ENCODE measurements around the gene MAML2. TPM values are rescaled to one million over a fixed set of nuclear protein-coding genes. Genes with fewer than 3 reads are reported as not detected.

The MAML2 gene
- total RNA-seq, 2 experiments from 2014 or later = 19.2 to 19.3 TPM

- POLR2A ChIA-PET = interaction anchor here (0.7 to 1.0 kb wide), 9 partner anchors 28 to 416 kb away, joined by 3 to 4 read pairs (median 3); partner anchors contain the start of gene MAML2
- Mint-ChIP-seq H3K36me3 (ENCODE audit: low read depth) (peaks cover 12% of the 10 kb centered on the region), H3K9me3 (no peaks in the 10 kb centered on the region), H3K27me3 (no peaks in the 10 kb centered on the region), H3K27ac (peak overlapping the region; percentile 88), H3K4me1 (peaks cover 78% of the 10 kb centered on the region), H3K4me3 (peak overlapping the region; percentile 33)
- CTCF ChIA-PET = interaction anchor here (0.6 to 1.3 kb wide), 2 partner anchors 135 to 152 kb away, joined by 3 to 6 read pairs; partner anchors contain the start of gene MAML2
- peak; percentile 33 for DNase-seq
These were observed 135.2 kb downstream of the MAML2 start for GRCh38 chr11:96207459-96208449.

- Mint-ChIP-seq H3K4me3 (peak overlapping the region; percentile 33), H3K4me1 (peaks cover 70% of the 10 kb centered on the region), H3K36me3 (ENCODE audit: low read depth) (peaks cover 12% of the 10 kb centered on the region), H3K27ac (peak overlapping the region; percentile 88), H3K9me3 (no peaks in the 10 kb centered on the region), H3K27me3 (no peaks in the 10 kb centered on the region)
- ChIA-PET POLR2A (interaction anchor here (1.7 kb wide), 1 partner anchor 8 kb away, joined by 6 read pairs; no protein-coding TSS in a partner anchor), CTCF (interaction anchor here (1.4 to 2.4 kb wide), 2 partner anchors 20 to 136 kb away, joined by 3 to 9 read pairs; partner anchors contain the start of gene MAML2)
- no peak for DNase-seq
These were observed 136.0 kb downstream of the MAML2 start for GRCh38 chr11:96206955-96207354.

GRCh38 chr11:96205460-96205809 lies 137.6 kb downstream of the MAML2 start:
- Mint-ChIP-seq H3K27me3 (no peaks in the 10 kb centered on the region), H3K36me3 (ENCODE audit: low read depth) (peaks cover 12% of the 10 kb centered on the region), H3K27ac (peak overlapping the region; percentile 59), H3K4me3 (no peak overlapping the region), H3K9me3 (no peaks in the 10 kb centered on the region), H3K4me1 (peaks cover 65% of the 10 kb centered on the region)
- ChIA-PET POLR2A (interaction anchor here (0.8 to 1.7 kb wide), 6 partner anchors 10 to 138 kb away, joined by 3 to 6 read pairs (median 4); partner anchors contain the start of gene MAML2), CTCF (interaction anchor here (1.0 to 2.4 kb wide), 2 partner anchors 48 to 138 kb away, joined by 3 to 9 read pairs; partner anchors contain the start of gene MAML2)
- DNase-seq = no peak

GRCh38 chr11:96204721-96205459 lies 138.1 kb downstream of the MAML2 start:
- Mint-ChIP-seq H3K27ac (peak overlapping the region; percentile 59), H3K9me3 (no peaks in the 10 kb centered on the region), H3K27me3 (no peaks in the 10 kb centered on the region), H3K4me3 (peak overlapping the region; percentile 22), H3K36me3 (ENCODE audit: low read depth) (peaks cover 12% of the 10 kb centered on the region), H3K4me1 (peaks cover 66% of the 10 kb centered on the region)
- POLR2A ChIA-PET = interaction anchor here (1.0 to 1.7 kb wide), 4 partner anchors 10 to 138 kb away, joined by 3 to 6 read pairs (median 4); partner anchors contain the start of gene MAML2
- CTCF ChIA-PET = interaction anchor here (2.4 kb wide), 1 partner anchor 138 kb away, joined by 9 read pairs; the partner anchor contains the start of gene MAML2
- no peak for DNase-seq

- Mint-ChIP-seq H3K4me3 (no peak overlapping the region), H3K27ac (peak overlapping the region; percentile 59), H3K27me3 (no peaks in the 10 kb centered on the region), H3K4me1 (peaks cover 69% of the 10 kb centered on the region), H3K9me3 (peaks cover 2% of the 10 kb centered on the region), H3K36me3 (ENCODE audit: low read depth) (peaks cover 18% of the 10 kb centered on the region)
- ChIA-PET CTCF (no interaction called here), POLR2A (interaction anchor here (1.0 to 1.7 kb wide), 2 partner anchors 10 to 11 kb away, joined by 4 to 6 read pairs; no protein-coding TSS in a partner anchor)
- no peak for DNase-seq
These were observed 138.7 kb downstream of the MAML2 start for GRCh38 chr11:96204366-96204659.

- H3K4me3 Mint-ChIP-seq = no peak overlapping the region
- CTCF ChIA-PET = no interaction called here
- peak overlapping the region; percentile 22 for H3K27ac Mint-ChIP-seq
- no peak for DNase-seq
- H3K4me1 Mint-ChIP-seq = peaks cover 66% of the 10 kb centered on the region
- no peaks in the 10 kb centered on the region for H3K27me3 Mint-ChIP-seq
- H3K9me3 Mint-ChIP-seq = peaks cover 2% of the 10 kb centered on the region
- POLR2A ChIA-PET = no interaction called here
- H3K36me3 Mint-ChIP-seq (ENCODE audit: low read depth) = peaks cover 18% of the 10 kb centered on the region
These were observed 139.2 kb downstream of the MAML2 start for GRCh38 chr11:96203567-96204365.

- Mint-ChIP-seq H3K9me3 (peaks cover 2% of the 10 kb centered on the region), H3K27me3 (no peaks in the 10 kb centered on the region), H3K4me1 (peaks cover 59% of the 10 kb centered on the region), H3K36me3 (ENCODE audit: low read depth) (peaks cover 26% of the 10 kb centered on the region), H3K4me3 (no peak overlapping the region), H3K27ac (no peak overlapping the region)
- ChIA-PET CTCF (interaction anchor here (0.9 to 1.6 kb wide), 3 partner anchors 13 to 143 kb away, joined by 3 to 4 read pairs (median 3); partner anchors contain the start of gene MAML2), POLR2A (interaction anchor here (0.6 to 1.4 kb wide), 4 partner anchors 15 to 411 kb away, joined by 3 to 5 read pairs (median 4); partner anchors contain the start of genes FAM76B and MAML2)
- no peak for DNase-seq
These were observed 142.8 kb downstream of the MAML2 start for GRCh38 chr11:96200243-96200642.

- Mint-ChIP-seq H3K4me1 (peaks cover 59% of the 10 kb centered on the region), H3K27me3 (no peaks in the 10 kb centered on the region), H3K36me3 (ENCODE audit: low read depth) (peaks cover 26% of the 10 kb centered on the region), H3K9me3 (peaks cover 2% of the 10 kb centered on the region), H3K27ac (peak overlapping the region; percentile 50), H3K4me3 (peak overlapping the region; percentile 28)
- POLR2A ChIA-PET = interaction anchor here (1.4 kb wide), 1 partner anchor 143 kb away, joined by 5 read pairs; the partner anchor contains the start of gene MAML2
- DNase-seq = peak; percentile 29
- CTCF ChIA-PET = interaction anchor here (0.7 to 1.6 kb wide), 2 partner anchors 21 to 144 kb away, joined by 4 read pairs; partner anchors contain the start of gene MAML2
These were observed 143.4 kb downstream of the MAML2 start for GRCh38 chr11:96199563-96200025.

GRCh38 chr11:96197801-96198701 lies 144.9 kb downstream of the MAML2 start:
- DNase-seq = no peak
- POLR2A ChIA-PET = interaction anchor here (0.7 to 1.8 kb wide), 5 partner anchors 9 to 143 kb away, joined by 3 to 6 read pairs (median 4); no protein-coding TSS in a partner anchor
- Mint-ChIP-seq H3K9me3 (peaks cover 2% of the 10 kb centered on the region), H3K27ac (peak overlapping the region; percentile 34), H3K4me3 (no peak overlapping the region), H3K4me1 (peaks cover 61% of the 10 kb centered on the region), H3K36me3 (ENCODE audit: low read depth) (peaks cover 33% of the 10 kb centered on the region), H3K27me3 (no peaks in the 10 kb centered on the region)
- CTCF ChIA-PET = interaction anchor here (0.7 to 1.6 kb wide), 5 partner anchors 28 to 369 kb away, joined by 3 to 6 read pairs (median 3); partner anchors contain the start of gene MAML2

GRCh38 chr11:96197103-96197502 lies 145.9 kb downstream of the MAML2 start:
- peaks cover 39% of the 10 kb centered on the region for H3K36me3 Mint-ChIP-seq (ENCODE audit: low read depth)

More at GRCh38 chr11:96197103-96197502, 145.9 kb downstream of the MAML2 start:
- DNase-seq = no peak
- Mint-ChIP-seq H3K4me1 (peaks cover 61% of the 10 kb centered on the region), H3K27ac (no peak overlapping the region), H3K9me3 (peaks cover 2% of the 10 kb centered on the region), H3K27me3 (no peaks in the 10 kb centered on the region), H3K4me3 (no peak overlapping the region)
- ChIA-PET POLR2A (interaction anchor here (0.7 to 1.8 kb wide), 4 partner anchors 8 to 144 kb away, joined by 3 to 6 read pairs (median 5); no protein-coding TSS in a partner anchor), CTCF (interaction anchor here (1.1 to 1.6 kb wide), 2 partner anchors 27 to 146 kb away, joined by 3 to 6 read pairs; partner anchors contain the start of gene MAML2)

Measured in activated CD4-positive, alpha-beta memory T cell treated with anti-CD3 and anti-CD28 coated beads, Interleukin-2, amount 10 ng/mL, durations not matched to agents 7 days and 5 days (primary cell).